ENCODE data around the gene NOX1. TPM values are rescaled to one million over a fixed set of nuclear protein-coding genes. Genes with fewer than 3 reads are reported as not detected.
"Not testable (repeated sequence)": the region's sequence is repeated elsewhere in the genome, so short reads cannot be mapped to it uniquely, and the experiment has no call there.

The NOX1 gene
- total and polyA plus RNA-seq, 2 experiments from 2014 or later = 3.1 to 6.7 TPM

DNA sequence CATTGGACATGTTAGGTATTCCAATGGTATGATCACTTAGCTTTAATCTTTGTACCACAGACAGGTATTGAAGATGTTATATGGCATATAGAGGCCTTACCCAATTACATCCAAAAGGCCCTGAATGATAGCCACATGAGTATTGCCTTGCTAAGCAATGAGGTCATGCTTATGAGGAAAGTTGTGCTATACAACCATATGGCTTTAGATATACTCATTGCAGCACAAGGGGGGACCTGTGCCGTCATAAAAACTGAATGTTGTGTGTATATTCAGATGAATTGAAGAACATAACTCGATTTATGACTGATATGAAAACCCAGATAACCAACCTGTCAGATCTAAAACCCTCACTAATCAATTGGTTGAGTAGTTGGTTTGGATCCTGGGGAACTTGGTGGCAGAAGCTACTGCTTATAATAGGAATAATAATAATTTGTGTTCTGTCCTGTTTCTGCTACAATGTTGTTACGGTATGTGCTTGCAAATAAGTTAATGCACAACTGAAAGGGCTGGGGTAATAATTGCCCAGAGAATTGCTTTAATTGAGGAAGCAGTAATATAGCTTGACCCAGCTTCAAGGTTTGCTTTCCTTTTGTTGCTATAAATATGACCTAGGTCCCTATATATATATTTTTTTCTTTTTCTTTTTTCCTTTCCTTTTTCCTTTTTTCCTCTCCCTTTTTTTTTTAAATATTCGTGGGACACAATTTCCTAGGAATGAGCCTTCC, 75.5 kb downstream of the NOX1 start:
- Histone ChIP-seq H3K4me1 (ENCODE audit: low read depth) (no peaks in the 10 kb centered on the region), H3K27me3 (no peaks in the 10 kb centered on the region), H3K27ac (no peak overlapping the region), H3K36me3 (no peaks in the 10 kb centered on the region), H3K9me3 (ENCODE audit: low read depth) (no peaks in the 10 kb centered on the region), H3K4me3 (no peak overlapping the region)
- no peak for TF ChIP-seq CTCF (IDR thresholded peaks at IDR 0.05; ENCODE audit: low read depth, low read length)
- DNase-seq (ENCODE audit: low read depth in 1 of 2, low spot score in 1 of 2) = no peak

GRCh38 chrX:100797359-100797758, 76.8 kb downstream of the NOX1 start:
- no peak for TF ChIP-seq CTCF (IDR thresholded peaks at IDR 0.05; ENCODE audit: low read depth, low read length)
- H3K4me1 ChIP-seq (ENCODE audit: low read depth) = no peaks in the 10 kb centered on the region
- no peak for DNase-seq (ENCODE audit: low read depth in 1 of 2, low spot score in 1 of 2)

DNA sequence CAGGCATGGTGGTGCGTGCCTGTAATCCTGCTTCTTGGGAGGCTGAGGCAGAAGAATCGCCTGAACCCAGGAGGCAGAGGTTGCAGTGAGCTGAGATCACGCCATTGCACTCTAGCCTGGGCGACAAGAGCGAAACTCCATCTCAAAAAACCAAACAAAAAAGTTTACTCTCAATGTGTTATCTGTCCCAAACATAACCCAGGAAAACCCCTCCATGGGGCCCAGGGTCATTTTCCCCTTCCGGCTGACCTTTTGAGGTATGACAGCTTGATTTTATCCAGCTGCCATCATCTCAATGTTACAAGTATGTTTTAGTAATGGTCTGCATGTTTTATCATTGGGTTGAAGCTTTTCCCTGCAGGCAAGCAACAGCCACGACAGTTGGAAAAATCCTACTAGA, 77.8 kb downstream of the NOX1 start:
- not testable (repeated sequence) for H3K27ac ChIP-seq; H3K4me1 ChIP-seq (ENCODE audit: low read depth); H3K36me3 ChIP-seq; H3K4me3 ChIP-seq; DNase-seq (ENCODE audit: low read depth in 1 of 2, low spot score in 1 of 2); H3K9me3 ChIP-seq (ENCODE audit: low read depth); H3K27me3 ChIP-seq

More at GRCh38 chrX:100797359-100797758, 76.8 kb downstream of the NOX1 start:
- H3K36me3 ChIP-seq = no peaks in the 10 kb centered on the region
- no peaks in the 10 kb centered on the region for H3K9me3 ChIP-seq (ENCODE audit: low read depth)
- H3K4me3 ChIP-seq = no peak overlapping the region
- no peak overlapping the region for H3K27ac ChIP-seq
- H3K27me3 ChIP-seq = no peaks in the 10 kb centered on the region

Other genes with a start within 250 kb of the NOX1 start
- 57.8 and 86.9 TPM in 2 replicates for gene TSPAN6, start 237.6 kb downstream of the NOX1 start, total RNA-seq
- 175 and 196 TPM in 2 replicates for gene TSPAN6, start 237.6 kb downstream of the NOX1 start, polyA plus RNA-seq
- 0.03 and 0.04 TPM in 2 replicates for gene SRPX2, start 230.2 kb downstream of the NOX1 start, total RNA-seq
- gene SRPX2, start 230.2 kb downstream of the NOX1 start, polyA plus RNA-seq = 0.30 and 1.9 TPM in 2 replicates
- 17.5 and 37.5 TPM in 2 replicates for gene SYTL4, start 142.2 kb downstream of the NOX1 start, total RNA-seq
- 23.9 and 41.3 TPM in 2 replicates for gene SYTL4, start 142.2 kb downstream of the NOX1 start, polyA plus RNA-seq
- 28.3 and 30.8 TPM in 2 replicates for gene CSTF2, start 54.0 kb downstream of the NOX1 start, total RNA-seq
- 26.4 and 35.1 TPM in 2 replicates for gene CSTF2, start 54.0 kb downstream of the NOX1 start, polyA plus RNA-seq
- 2.4 and 3.4 TPM in 2 replicates for gene XKRX, start 54.6 kb upstream of the NOX1 start, total RNA-seq
- gene XKRX, start 54.6 kb upstream of the NOX1 start, polyA plus RNA-seq = 0.89 and 1.1 TPM in 2 replicates
- gene ARL13A, start 95.3 kb upstream of the NOX1 start, total RNA-seq = 0.54 TPM in 1 of 2 replicates, not detected in the other
- gene ARL13A, start 95.3 kb upstream of the NOX1 start, polyA plus RNA-seq = not detected in 2 replicates
- gene TRMT2B, start 177.8 kb upstream of the NOX1 start, total RNA-seq = 14.5 and 18.7 TPM in 2 replicates
- 13.7 and 14.0 TPM in 2 replicates for gene TRMT2B, start 177.8 kb upstream of the NOX1 start, polyA plus RNA-seq
- 5.7 and 7.2 TPM in 2 replicates for gene TMEM35A, start 204.5 kb upstream of the NOX1 start, total RNA-seq
- gene TMEM35A, start 204.5 kb upstream of the NOX1 start, polyA plus RNA-seq = 9.6 and 10.2 TPM in 2 replicates
- gene CENPI, start 223.8 kb upstream of the NOX1 start, total RNA-seq = 1.9 and 6.7 TPM in 2 replicates
- gene CENPI, start 223.8 kb upstream of the NOX1 start, polyA plus RNA-seq = 1.1 and 2.4 TPM in 2 replicates

Measured in cardiac muscle cell (in vitro differentiated cells and primary cell).